GM19043 (cell line): ENCODE results near the gene TTC7B.
"Not testable (repeated sequence)": the region's sequence is repeated elsewhere in the genome, so short reads cannot be mapped to it uniquely, and the experiment has no call there.

Source experiments
- ATAC-seq: cut with Tn5 transposase; IDR thresholded peaks from one replicate; pipeline ENCODE4 v1.9.1; 2021; ENCODE audit warnings: low read depth; ENCODE audit not compliant: unreplicated experiment

The TTC7B gene

GRCh38 chr14:90836692-90837063 is 20.4 kb upstream of the TTC7B start:
- ATAC-seq = no peak

GRCh38 chr14:90831821-90832220 is 15.6 kb upstream of the TTC7B start:
- ATAC-seq = no peak

- ATAC-seq = no peak
These were observed 14.9 kb upstream of the TTC7B start for GRCh38 chr14:90830931-90831701.

- ATAC-seq = no peak
These were observed 13.4 kb upstream of the TTC7B start for GRCh38 chr14:90829677-90830076.

- peak; percentile 43 for ATAC-seq
These were observed 12.6 kb upstream of the TTC7B start for GRCh38 chr14:90828642-90829487.

GRCh38 chr14:90827919-90828610 is 11.8 kb upstream of the TTC7B start:
- ATAC-seq = peak; percentile 96

- not testable (repeated sequence) for ATAC-seq
These were observed 7.3 kb upstream of the TTC7B start for GRCh38 chr14:90823542-90823941.

GRCh38 chr14:90820958-90821357 is 4.7 kb upstream of the TTC7B start:
- ATAC-seq = peak; percentile 73

- ATAC-seq = no peak
These were observed 3.6 kb upstream of the TTC7B start for GRCh38 chr14:90819734-90820393.

- ATAC-seq = no peak
These were observed 2.5 kb upstream of the TTC7B start for GRCh38 chr14:90818715-90819114.

GRCh38 chr14:90816681-90817436 is 629 bp upstream of the TTC7B start:
- ATAC-seq = no peak

GRCh38 chr14:90815572-90815821 is 733 bp downstream of the TTC7B start:
- no peak for ATAC-seq

- ATAC-seq = no peak
These were observed 1.2 kb downstream of the TTC7B start for GRCh38 chr14:90814806-90815571.

- ATAC-seq = no peak
These were observed 2.8 kb downstream of the TTC7B start for GRCh38 chr14:90813442-90813841.

- no peak for ATAC-seq
These were observed 4.1 kb downstream of the TTC7B start for GRCh38 chr14:90812109-90812508.

GRCh38 chr14:90811641-90812040 is 4.6 kb downstream of the TTC7B start:
- ATAC-seq = no peak

- no peak for ATAC-seq
These were observed 5.4 kb downstream of the TTC7B start for GRCh38 chr14:90810806-90811205.

- no peak for ATAC-seq
These were observed 6.5 kb downstream of the TTC7B start for GRCh38 chr14:90809530-90810312.
